Transverse colon (tissue), 4 donors: Measurements from ENCODE around the gene P2RX4. TPM values are rescaled to one million over a fixed set of nuclear protein-coding genes. Genes with fewer than 3 reads are reported as not detected.

Experiments used
- DNase-seq: peaks from one replicate; pipeline ENCODE4 v3.0.0-alpha.2; 2019
- H3K27ac ChIP-seq, 4 donors: fragments of 200-600 bp; sonication (generic); 2 replicates each; pipeline ENCODE4 v1.5.1; 2016 to 2018; ENCODE audit warnings: inconsistent platforms in 4 of 4
- H3K27me3 ChIP-seq: fragments of 200-600 bp; sonication (generic); 2 replicates; pipeline ENCODE4 v1.5.1; 2017; ENCODE audit warnings: inconsistent platforms
- H3K36me3 ChIP-seq, 4 donors: fragments of 200-600 bp; sonication (generic); 2 replicates each; pipeline ENCODE4 v1.5.1; 2017 to 2019; ENCODE audit warnings: inconsistent platforms in 4 of 4
- H3K4me1 ChIP-seq, 4 donors: fragments of 200-600 bp; sonication (generic); 2 replicates each; pipeline ENCODE4 v1.5.1; 2017 to 2020; ENCODE audit warnings: inconsistent platforms in 4 of 4
- H3K4me3 ChIP-seq, 4 donors: fragments of 200-600 bp; sonication (generic); 1 replicate in 1 of 4; 2 replicates in 3 of 4; pipeline versions ENCODE4 v1.5.1 to v1.6.1; 2017 to 2019; ENCODE audit warnings: inconsistent platforms in 4 of 4
- H3K9me3 ChIP-seq, 2 donors: fragments of 200-600 bp; sonication (generic); 2 replicates each; pipeline ENCODE4 v1.5.1; 2017 to 2019; ENCODE audit warnings: inconsistent platforms in 2 of 2
- CTCF ChIP-seq, 5 experiments: fragments of 200-600 bp in 3 of 5; fragments of 450-650 bp in 2 of 5; sonication (generic) in 3 of 5; IDR thresholded peaks; 1 replicate in 2 of 5; 2 replicates in 3 of 5; pipeline ENCODE4 v1.5.1; 2016 to 2017; ENCODE audit warnings: antibody characterized with exemption in 5 of 5, inconsistent platforms in 3 of 5, mild to moderate bottlenecking in 2 of 5, moderate library complexity in 1 of 5
- EP300 ChIP-seq: sonication (generic); formaldehyde crosslinking; IDR thresholded peaks from one replicate; pipeline ENCODE4 v1.6.1; 2017; ENCODE audit warnings: antibody characterized with exemption, low read depth
- POLR2A ChIP-seq: fragments of 450-650 bp; IDR thresholded peaks from one replicate; pipeline ENCODE4 v1.6.1; 2016; ENCODE audit warnings: antibody characterized with exemption, mild to moderate bottlenecking, moderate library complexity
- POLR2AphosphoS5 ChIP-seq, 3 donors: sonication (generic); formaldehyde crosslinking; IDR thresholded peaks; one replicate each; pipeline ENCODE4 v1.6.1; 2016; ENCODE audit warnings: antibody characterized with exemption in 3 of 3
- WGBS, 2 donors: methylation state at CpG; one replicate each; pipeline ENCODE4 v1.1.5; 2018; ENCODE audit warnings: low coverage in 1 of 2; 5-methylcytosine and 5-hydroxymethylcytosine counted together
- in situ Hi-C, 4 donors: fragments of 200-750 bp; cut with MboI; loops; one replicate each; pipeline versions ENCODE4 v1.15.0 to v1.15.1; 2017; ENCODE audit warnings: low sequenced_read_pairs in 3 of 4, low pct_ligation_motif_present in 1 of 4, low pct_unique_long_range_greater_than_20kb in 1 of 4
- intact Hi-C: fragments of 100-400 bp; cut with DNase I; formaldehyde crosslinking; loops from one replicate; pipeline ENCODE4 v1.15.1; 2023; ENCODE audit warnings: low total_unique reads
- total RNA-seq, 4 donors: library from RNA; depleted of rRNA; stranded (reverse); fragments of >200 nt; gene quantifications; one replicate each; pipeline ENCODE4 v1.1.0, GENCODE V29; 2016

Gene P2RX4
- total RNA-seq, 4 donors from 2014 or later = 103 to 435 (median 217) TPM

GRCh38 chr12:121217761-121218160 is 7.8 kb downstream of the P2RX4 start:
- in situ Hi-C loops (no loop called here), intact Hi-C loops (no loop called here)
- H3K36me3 ChIP-seq = peaks cover 0 to 7% (median 0%) of the 10 kb centered on the region in 4 donors
- no peak overlapping the region for H3K4me3 ChIP-seq
- no peaks in the 10 kb centered on the region for H3K9me3 ChIP-seq
- WGBS, 2 donors = 68 to 88% methylated on average over 2 to 5 of the region's 5 CpGs
- no peaks in the 10 kb centered on the region for H3K27me3 ChIP-seq
- peak overlapping the region; percentile 82 to 90 (median 89) for H3K27ac ChIP-seq
- peak; percentile 62 for DNase-seq
- peaks cover 20 to 67% (median 41%) of the 10 kb centered on the region in 4 donors for H3K4me1 ChIP-seq
- TF ChIP-seq POLR2A = peak; percentile 39
- TF ChIP-seq EP300 = no peak
- peak in 2 of 3 donors; percentile 41 to 70 for TF ChIP-seq POLR2AphosphoS5 (IDR thresholded peaks at IDR 0.05)

GRCh38 chr12:121218588-121219352 is 8.8 kb downstream of the P2RX4 start:
- DNase-seq = peak; percentile 40
- no peak overlapping the region for H3K4me3 ChIP-seq
- H3K4me1 ChIP-seq = peaks cover 20 to 67% (median 46%) of the 10 kb centered on the region in 4 donors
- in situ Hi-C loops = no loop called here
- H3K36me3 ChIP-seq = peaks cover 0 to 7% (median 0%) of the 10 kb centered on the region in 4 donors
- peak overlapping the region; percentile 82 to 90 (median 89) for H3K27ac ChIP-seq
- 69 to 76% methylated on average over 8 to 18 of the region's 18 CpGs for WGBS, 2 donors
- intact Hi-C loops = no loop called here
- H3K27me3 ChIP-seq = no peaks in the 10 kb centered on the region
- TF ChIP-seq POLR2A = no peak
- no peak for TF ChIP-seq CTCF (IDR thresholded peaks at IDR 0.05)
- peak in 1 of 3 donors; percentile 25 for TF ChIP-seq POLR2AphosphoS5 (IDR thresholded peaks at IDR 0.05)
- no peak for TF ChIP-seq EP300
- H3K9me3 ChIP-seq = no peaks in the 10 kb centered on the region

GRCh38 chr12:121219353-121219986 is 9.5 kb downstream of the P2RX4 start:
- Histone ChIP-seq H3K4me3 (no peak overlapping the region), H3K27me3 (no peaks in the 10 kb centered on the region), H3K9me3 (no peaks in the 10 kb centered on the region), H3K27ac (peak overlapping the region; percentile 82 to 90 (median 89)), H3K36me3 (peaks cover 0 to 7% (median 0%) of the 10 kb centered on the region in 4 donors), H3K4me1 (peaks cover 19 to 67% (median 41%) of the 10 kb centered on the region in 4 donors)
- in situ Hi-C loops (no loop called here), intact Hi-C loops (no loop called here)
- DNase-seq = no peak
- TF ChIP-seq EP300 (no peak), POLR2A (no peak), CTCF (IDR thresholded peaks at IDR 0.05) (no peak), POLR2AphosphoS5 (IDR thresholded peaks at IDR 0.05) (no peak)
- WGBS, 2 donors = 88 to 92% methylated on average over 1 to 3 of the region's 3 CpGs

GRCh38 chr12:121222847-121223246 is 12.9 kb downstream of the P2RX4 start:
- no peak for DNase-seq
- 66% methylated on average over 10 of the region's 10 CpGs; no CpG with 5 or more reads in 1 of the 2 donors for WGBS, 2 donors
- Histone ChIP-seq H3K27ac (peak overlapping the region; percentile 59 to 79 (median 74)), H3K4me3 (no peak overlapping the region), H3K9me3 (no peaks in the 10 kb centered on the region), H3K36me3 (peaks cover 0 to 7% (median 0%) of the 10 kb centered on the region in 4 donors), H3K4me1 (peaks cover 12 to 49% (median 31%) of the 10 kb centered on the region in 4 donors), H3K27me3 (no peaks in the 10 kb centered on the region)
- intact Hi-C loops (loop anchor here (10.0 kb wide), 1 partner anchor 88 kb away; the partner anchor contains the start of gene P2RX7), in situ Hi-C loops (loop anchor here in 1 of 4 donors (10.0 kb wide), 1 partner anchor 108 kb away; no protein-coding TSS in a partner anchor)
- TF ChIP-seq EP300 = no peak
- TF ChIP-seq POLR2AphosphoS5 (IDR thresholded peaks at IDR 0.05) = no peak
- TF ChIP-seq POLR2A = no peak
- no peak for TF ChIP-seq CTCF (IDR thresholded peaks at IDR 0.05)
